Smooth muscle cell of the umbilical artery (primary cell): ENCODE data around the gene LAMB2. TPM values are rescaled to one million over a fixed set of nuclear protein-coding genes. Genes with fewer than 3 reads are reported as not detected.

Source experiments
- total RNA-seq: library from RNA; depleted of rRNA; stranded (reverse); fragments of >200 nt; gene quantifications from 2 replicates; pipeline ENCODE4 v1.2.3, GENCODE V29; 2014

LAMB2 gene
- 896 and 1,055 TPM in 2 replicates for total RNA-seq

GRCh38 chr3:49132437-49133225, at the start of gene LAMB2:
LAMB2 (minus strand) TSS chr3:49133050; CDS start chr3:49132867, 183 bp downstream.

GRCh38 chr3:49171119-49171774, 38.4 kb upstream of the LAMB2 start, which contains the start of gene KLHDC8B:
KLHDC8B (plus strand) TSS chr3:49171598; CDS start chr3:49172770, 1,172 bp downstream.

GRCh38 chr3:49165771-49166751, 33.2 kb upstream of the LAMB2 start, which contains the start of gene CCDC71:
CCDC71 (minus strand) TSS chr3:49166331; CDS start chr3:49164208, 2,123 bp downstream.

GRCh38 chr3:49120438-49121131, 12.3 kb downstream of the LAMB2 start, which contains the start of gene USP19:
USP19 (minus strand) TSS chr3:49120823; CDS start chr3:49119145, 1,678 bp downstream.

GRCh38 chr3:49104427-49105291, 28.2 kb downstream of the LAMB2 start, which contains the start of gene QARS1:
QARS1 (minus strand) TSS chr3:49104757; CDS start chr3:49104733, 24 bp downstream.

GRCh38 chr3:49093853-49094767, 38.7 kb downstream of the LAMB2 start, which contains the start of gene QRICH1:
QRICH1 (minus strand) TSS chr3:49094071; CDS start chr3:49077017, 17,054 bp downstream.

Other genes with a start within 250 kb of the LAMB2 start
- 21.6 and 31.8 TPM in 2 replicates for gene SLC25A20, start 234.2 kb downstream of the LAMB2 start, total RNA-seq
- 65.9 and 78.8 TPM in 2 replicates for gene ARIH2, start 214.2 kb downstream of the LAMB2 start, total RNA-seq
- 34.6 and 43.9 TPM in 2 replicates for gene P4HTM, start 142.8 kb downstream of the LAMB2 start, total RNA-seq
- gene WDR6, start 125.7 kb downstream of the LAMB2 start, total RNA-seq, result 75.4 and 123 TPM in 2 replicates
- 34.7 and 37.9 TPM in 2 replicates for gene DALRD3, start 114.5 kb downstream of the LAMB2 start, total RNA-seq
- 56.0 and 65.3 TPM in 2 replicates for gene NDUFAF3, start 110.9 kb downstream of the LAMB2 start, total RNA-seq
- gene IMPDH2, start 103.7 kb downstream of the LAMB2 start, total RNA-seq, result 181 and 209 TPM in 2 replicates
- 41.0 and 55.7 TPM in 2 replicates for gene QRICH1, start 39.0 kb downstream of the LAMB2 start, total RNA-seq
- gene QARS1, start 28.3 kb downstream of the LAMB2 start, total RNA-seq, result 237 and 281 TPM in 2 replicates
- gene USP19, start 12.2 kb downstream of the LAMB2 start, total RNA-seq, result 35.3 and 57.3 TPM in 2 replicates
- 15.1 and 19.7 TPM in 2 replicates for gene CCDC71, start 33.3 kb upstream of the LAMB2 start, total RNA-seq
- gene KLHDC8B, start 38.5 kb upstream of the LAMB2 start, total RNA-seq, result 9.5 and 15.7 TPM in 2 replicates
- 1.4 and 1.5 TPM in 2 replicates for gene C3orf62, start 144.2 kb upstream of the LAMB2 start, total RNA-seq
- 18.7 and 29.8 TPM in 2 replicates for gene USP4, start 207.0 kb upstream of the LAMB2 start, total RNA-seq
- gene GPX1, start 225.3 kb upstream of the LAMB2 start, total RNA-seq, result 152 and 188 TPM in 2 replicates